Measurements from ENCODE around the gene PLEKHS1.

- no peak for TF ChIP-seq CTCF (IDR thresholded peaks at IDR 0.05; ENCODE audit: insufficient read depth, low read length)
- TF ChIP-seq GABPA (IDR thresholded peaks at IDR 0.05; ENCODE audit: low read depth), result no peak
Observed at GRCh38 chr10:113770346-113770745, 18.9 kb downstream of the PLEKHS1 start.

Measured in HL-60 (cell line).